Measurements from ENCODE around the gene EXD3. TPM values are rescaled to one million over a fixed set of nuclear protein-coding genes. Genes with fewer than 3 reads are reported as not detected.

Gene EXD3
- total and polyA plus RNA-seq, 2 of the 13 experiments (the other 11 are each of a cell fraction or from before 2014, with no cell fraction given): 2.7 to 4.8 TPM

DNA sequence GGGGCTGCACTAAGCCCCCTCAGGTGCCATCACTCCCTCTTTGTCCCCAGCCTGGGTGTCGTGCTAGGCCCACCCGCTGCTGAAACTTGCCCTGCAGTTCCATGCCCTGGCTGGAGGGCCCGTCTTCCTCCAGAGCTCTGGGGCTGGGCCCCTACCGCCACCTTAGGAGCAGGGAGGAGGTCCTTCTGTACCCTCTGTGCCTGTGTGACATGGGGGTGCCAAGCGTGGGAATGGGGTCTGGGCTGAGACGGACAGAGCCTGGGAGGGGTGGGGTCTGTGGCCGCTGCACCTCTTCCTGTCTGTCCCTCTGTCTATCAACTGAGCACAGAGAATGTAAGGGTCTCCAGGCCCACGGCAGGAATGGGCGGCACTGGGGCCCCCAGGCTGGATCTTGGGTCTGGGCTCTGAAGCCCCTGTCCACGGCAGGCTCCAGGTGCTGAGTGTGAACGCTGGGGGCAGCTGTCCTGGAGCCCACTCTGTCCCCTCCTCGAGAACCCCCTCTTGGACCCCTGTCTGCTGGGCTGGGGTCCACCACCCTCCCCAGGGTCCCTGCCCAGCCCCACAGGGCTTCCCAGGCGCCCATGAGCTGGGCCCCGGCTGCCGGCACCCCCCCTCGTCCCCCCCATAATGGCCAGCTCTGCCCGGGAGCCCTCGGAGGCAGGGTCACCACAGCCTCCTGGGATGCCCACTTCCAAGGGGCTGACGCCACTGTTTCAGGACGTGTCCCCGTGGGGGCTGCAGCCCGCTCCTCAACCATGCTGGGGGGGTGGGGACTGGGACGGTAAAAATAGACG lies 105.0 kb downstream of the EXD3 start:
- Histone ChIP-seq H3K27me3 (ENCODE audit: control insufficient read depth in 1 of 2, insufficient read depth in 2 of 2, low read length in 2 of 2) (peaks cover 15 to 70% of the 10 kb centered on the region in 2 experiments), H4K20me1 (ENCODE audit: insufficient read depth, low read length) (peaks cover 4% of the 10 kb centered on the region; the same call in 1 of the 2 replicates), H3K4me1 (ENCODE audit: insufficient read depth, low read length) (peaks cover 34% of the 10 kb centered on the region), H3K4me3 (replicated peaks in 1 of 3; ENCODE audit: insufficient read depth in 1 of 3, low read depth in 2 of 3, low read length in 3 of 3) (no peak overlapping the region), H3K4me2 (ENCODE audit: low read depth, low read length) (no peak overlapping the region), H3K27ac (ENCODE audit: extremely low read length, insufficient read depth, low read length) (no peak overlapping the region), H3K36me3 (replicated peaks in 1 of 2; ENCODE audit: control insufficient read depth in 1 of 2, insufficient read depth in 2 of 2, low read length in 2 of 2) (no peaks in the 10 kb centered on the region), H3K79me2 (ENCODE audit: insufficient read depth, low read length) (no peaks in the 10 kb centered on the region), H2AFZ (ENCODE audit: low read length) (no peak overlapping the region), H3K9ac (ENCODE audit: insufficient read depth, low read depth, low read length) (no peak overlapping the region), H3K9me3 (ENCODE audit: low read length) (no peaks in the 10 kb centered on the region)
- ChIA-PET POLR2A (no interaction called here), CTCF (ENCODE audit: low intra/inter-chr PET ratio, low total read pairs) (no interaction called here)
- intact Hi-C loops (cut with micrococcal nuclease; ENCODE audit: unreplicated experiment): no loop called here
- in situ Hi-C loops (cut with HindIII; ENCODE audit: extremely low pct_ligation_motif_present, low pct_unique_long_range_greater_than_20kb): no loop called here
- no TSS peak for BruUV-seq (replicated peaks)
- DNase-seq (ENCODE audit: low spot score): no peak
- FAIRE-seq: no peak
- WGBS (ENCODE audit: low lambda C conversion rate): no CpG with 5 or more reads among the region's 24 CpGs
- ATAC-seq: no peak
- TF ChIP-seq, protein P1, sequence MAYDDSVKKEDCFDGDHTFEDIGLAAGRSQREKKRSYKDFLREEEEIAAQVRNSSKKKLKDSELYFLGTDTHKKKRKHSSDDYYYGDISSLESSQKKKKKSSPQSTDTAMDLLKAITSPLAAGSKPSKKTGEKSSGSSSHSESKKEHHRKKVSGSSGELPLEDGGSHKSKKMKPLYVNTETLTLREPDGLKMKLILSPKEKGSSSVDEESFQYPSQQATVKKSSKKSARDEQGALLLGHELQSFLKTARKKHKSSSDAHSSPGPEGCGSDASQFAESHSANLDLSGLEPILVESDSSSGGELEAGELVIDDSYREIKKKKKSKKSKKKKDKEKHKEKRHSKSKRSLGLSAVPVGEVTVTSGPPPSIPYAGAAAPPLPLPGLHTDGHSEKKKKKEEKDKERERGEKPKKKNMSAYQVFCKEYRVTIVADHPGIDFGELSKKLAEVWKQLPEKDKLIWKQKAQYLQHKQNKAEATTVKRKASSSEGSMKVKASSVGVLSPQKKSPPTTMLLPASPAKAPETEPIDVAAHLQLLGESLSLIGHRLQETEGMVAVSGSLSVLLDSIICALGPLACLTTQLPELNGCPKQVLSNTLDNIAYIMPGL (CRISPR knock-in tag; IDR thresholded peaks at IDR 0.05; ENCODE audit: borderline replicate concordance in 1 of 2, low read depth in 1 of 2): no peak
- TF ChIP-seq, protein P2, sequence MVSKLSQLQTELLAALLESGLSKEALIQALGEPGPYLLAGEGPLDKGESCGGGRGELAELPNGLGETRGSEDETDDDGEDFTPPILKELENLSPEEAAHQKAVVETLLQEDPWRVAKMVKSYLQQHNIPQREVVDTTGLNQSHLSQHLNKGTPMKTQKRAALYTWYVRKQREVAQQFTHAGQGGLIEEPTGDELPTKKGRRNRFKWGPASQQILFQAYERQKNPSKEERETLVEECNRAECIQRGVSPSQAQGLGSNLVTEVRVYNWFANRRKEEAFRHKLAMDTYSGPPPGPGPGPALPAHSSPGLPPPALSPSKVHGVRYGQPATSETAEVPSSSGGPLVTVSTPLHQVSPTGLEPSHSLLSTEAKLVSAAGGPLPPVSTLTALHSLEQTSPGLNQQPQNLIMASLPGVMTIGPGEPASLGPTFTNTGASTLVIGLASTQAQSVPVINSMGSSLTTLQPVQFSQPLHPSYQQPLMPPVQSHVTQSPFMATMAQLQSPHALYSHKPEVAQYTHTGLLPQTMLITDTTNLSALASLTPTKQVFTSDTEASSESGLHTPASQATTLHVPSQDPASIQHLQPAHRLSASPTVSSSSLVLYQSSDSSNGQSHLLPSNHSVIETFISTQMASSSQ (IDR thresholded peaks at IDR 0.05; ENCODE audit: low read depth): no peak
- TF ChIP-seq, protein P2 (CRISPR knock-in tag; IDR thresholded peaks at IDR 0.05; ENCODE audit: borderline replicate concordance): no peak
- no peak for TF ChIP-seq SOX6 (IDR thresholded peaks at IDR 0.05)
- no peak for TF ChIP-seq SOX6 (CRISPR knock-in tag; IDR thresholded peaks at IDR 0.05)
- no peak for TF ChIP-seq TGIF2 (CRISPR knock-in tag; IDR thresholded peaks at IDR 0.05)
- no peak for TF ChIP-seq PTBP1 (IDR thresholded peaks at IDR 0.05; ENCODE audit: low read depth, low read length, poor library complexity, severe bottlenecking)
- no peak for TF ChIP-seq RCOR2 (CRISPR knock-in tag; IDR thresholded peaks at IDR 0.05)
- TF ChIP-seq SRF (IDR thresholded peaks at IDR 0.05; ENCODE audit: low read depth, low read length): no peak
- no peak for TF ChIP-seq ZNF543 (CRISPR knock-in tag; IDR thresholded peaks at IDR 0.05)
- no peak for TF ChIP-seq ZNF282 (IDR thresholded peaks at IDR 0.05; ENCODE audit: partially characterized antibody)
- TF ChIP-seq, protein P3, sequence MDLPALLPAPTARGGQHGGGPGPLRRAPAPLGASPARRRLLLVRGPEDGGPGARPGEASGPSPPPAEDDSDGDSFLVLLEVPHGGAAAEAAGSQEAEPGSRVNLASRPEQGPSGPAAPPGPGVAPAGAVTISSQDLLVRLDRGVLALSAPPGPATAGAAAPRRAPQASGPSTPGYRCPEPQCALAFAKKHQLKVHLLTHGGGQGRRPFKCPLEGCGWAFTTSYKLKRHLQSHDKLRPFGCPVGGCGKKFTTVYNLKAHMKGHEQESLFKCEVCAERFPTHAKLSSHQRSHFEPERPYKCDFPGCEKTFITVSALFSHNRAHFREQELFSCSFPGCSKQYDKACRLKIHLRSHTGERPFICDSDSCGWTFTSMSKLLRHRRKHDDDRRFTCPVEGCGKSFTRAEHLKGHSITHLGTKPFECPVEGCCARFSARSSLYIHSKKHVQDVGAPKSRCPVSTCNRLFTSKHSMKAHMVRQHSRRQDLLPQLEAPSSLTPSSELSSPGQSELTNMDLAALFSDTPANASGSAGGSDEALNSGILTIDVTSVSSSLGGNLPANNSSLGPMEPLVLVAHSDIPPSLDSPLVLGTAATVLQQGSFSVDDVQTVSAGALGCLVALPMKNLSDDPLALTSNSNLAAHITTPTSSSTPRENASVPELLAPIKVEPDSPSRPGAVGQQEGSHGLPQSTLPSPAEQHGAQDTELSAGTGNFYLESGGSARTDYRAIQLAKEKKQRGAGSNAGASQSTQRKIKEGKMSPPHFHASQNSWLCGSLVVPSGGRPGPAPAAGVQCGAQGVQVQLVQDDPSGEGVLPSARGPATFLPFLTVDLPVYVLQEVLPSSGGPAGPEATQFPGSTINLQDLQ (CRISPR knock-in tag; IDR thresholded peaks at IDR 0.05): no peak
- TF ChIP-seq ZNF776 (CRISPR knock-in tag; IDR thresholded peaks at IDR 0.05): no peak
- TF ChIP-seq RBM39 (IDR thresholded peaks at IDR 0.05; ENCODE audit: low read depth, low read length, poor library complexity, severe bottlenecking): no peak
- TF ChIP-seq, protein P4, sequence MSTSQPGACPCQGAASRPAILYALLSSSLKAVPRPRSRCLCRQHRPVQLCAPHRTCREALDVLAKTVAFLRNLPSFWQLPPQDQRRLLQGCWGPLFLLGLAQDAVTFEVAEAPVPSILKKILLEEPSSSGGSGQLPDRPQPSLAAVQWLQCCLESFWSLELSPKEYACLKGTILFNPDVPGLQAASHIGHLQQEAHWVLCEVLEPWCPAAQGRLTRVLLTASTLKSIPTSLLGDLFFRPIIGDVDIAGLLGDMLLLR (CRISPR knock-in tag; IDR thresholded peaks at IDR 0.05): no peak
